Activated CD4-positive, CD25-positive, alpha-beta regulatory T cell treated with anti-CD3 and anti-CD28 coated beads, Interleukin-2, amount 50 U/mL, for 24 hours (primary cell): ENCODE results near the gene PTPRG.

Experiments used
- ATAC-seq, 2 donors: fragments of 150-1000 bp; cut with Tn5 transposase; one replicate each; pipeline ENCODE4 v1.10.0; 2021; ENCODE audit warnings: mild to moderate bottlenecking in 1 of 2, moderate library complexity in 1 of 2

The PTPRG gene

DNA sequence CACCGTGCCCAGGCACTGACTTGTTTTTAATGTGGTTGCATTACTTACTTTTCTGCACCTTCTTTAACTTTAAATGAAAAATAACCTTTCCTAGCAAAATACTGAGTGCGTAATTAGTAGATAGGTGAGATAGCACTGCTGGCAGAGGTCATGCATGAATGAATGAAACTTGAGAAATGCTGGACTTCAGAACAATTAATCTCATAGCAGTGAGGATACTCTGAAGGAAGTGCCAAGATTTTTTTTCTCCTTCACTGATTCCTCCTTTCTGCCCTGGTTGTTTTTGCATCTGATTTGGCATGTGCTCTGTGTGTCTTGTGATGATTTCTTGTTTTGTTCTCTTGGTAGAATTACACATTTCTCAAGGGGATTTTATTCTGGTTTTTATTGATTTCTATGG lies 378.9 kb downstream of the PTPRG start:
- no peak for ATAC-seq

DNA sequence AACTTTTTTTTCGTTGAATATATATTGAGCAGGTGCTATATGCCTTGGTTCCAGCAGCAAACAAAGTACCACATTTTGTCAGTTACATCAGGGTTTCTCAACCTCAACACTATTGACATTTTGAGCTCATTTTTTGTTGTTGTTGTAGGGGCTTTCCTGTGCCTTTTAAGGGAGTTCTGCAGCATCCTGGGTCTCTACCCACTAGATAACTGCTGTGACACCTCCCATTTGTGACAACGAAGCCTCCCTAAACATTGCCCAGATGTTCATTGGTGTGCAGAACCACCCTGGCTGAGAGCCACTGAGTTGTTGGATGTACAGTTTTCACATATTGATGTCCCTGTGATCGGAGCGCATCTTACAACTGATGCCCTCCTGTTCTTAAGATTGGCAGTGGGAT lies 382.6 kb downstream of the PTPRG start:
- no peak for ATAC-seq

DNA sequence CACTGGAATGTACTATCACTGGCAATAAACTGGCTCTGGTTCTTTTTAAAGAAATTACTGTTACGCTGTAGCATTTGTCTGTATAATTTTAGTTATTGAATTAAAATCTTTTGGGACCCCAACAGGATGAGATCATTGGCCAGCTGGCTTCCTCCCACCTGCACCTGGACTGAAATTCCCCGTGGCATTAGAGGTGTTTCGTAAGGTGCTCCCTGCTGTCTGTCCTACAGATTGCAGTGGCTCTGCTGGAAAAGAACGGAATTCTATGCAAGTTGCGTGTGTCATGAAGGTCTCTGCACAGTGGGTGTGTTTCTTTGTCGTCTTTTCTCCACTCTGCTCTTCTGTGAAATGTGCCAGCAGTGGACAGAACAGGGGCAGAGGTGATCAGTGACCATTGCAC lies 383.4 kb downstream of the PTPRG start:
- no peak for ATAC-seq

DNA sequence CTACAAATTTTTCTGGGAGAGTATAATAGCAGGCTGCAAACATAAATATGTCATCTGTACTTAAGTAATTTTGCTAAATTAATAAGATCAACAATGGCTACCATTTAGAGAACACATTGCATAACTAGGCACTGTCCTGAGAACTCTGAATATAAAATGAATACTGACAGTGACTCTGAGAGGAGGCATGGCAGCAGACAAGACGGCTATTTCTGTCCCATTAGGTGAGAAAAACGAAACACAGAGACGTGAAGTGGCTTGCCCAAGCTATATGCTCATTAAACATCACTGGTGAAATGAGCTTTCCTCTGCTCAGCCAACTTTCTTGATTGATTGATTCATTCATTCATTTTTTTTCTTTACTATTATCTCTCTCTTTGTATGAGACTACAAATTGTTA lies 384.3 kb downstream of the PTPRG start:
- no peak for ATAC-seq

DNA sequence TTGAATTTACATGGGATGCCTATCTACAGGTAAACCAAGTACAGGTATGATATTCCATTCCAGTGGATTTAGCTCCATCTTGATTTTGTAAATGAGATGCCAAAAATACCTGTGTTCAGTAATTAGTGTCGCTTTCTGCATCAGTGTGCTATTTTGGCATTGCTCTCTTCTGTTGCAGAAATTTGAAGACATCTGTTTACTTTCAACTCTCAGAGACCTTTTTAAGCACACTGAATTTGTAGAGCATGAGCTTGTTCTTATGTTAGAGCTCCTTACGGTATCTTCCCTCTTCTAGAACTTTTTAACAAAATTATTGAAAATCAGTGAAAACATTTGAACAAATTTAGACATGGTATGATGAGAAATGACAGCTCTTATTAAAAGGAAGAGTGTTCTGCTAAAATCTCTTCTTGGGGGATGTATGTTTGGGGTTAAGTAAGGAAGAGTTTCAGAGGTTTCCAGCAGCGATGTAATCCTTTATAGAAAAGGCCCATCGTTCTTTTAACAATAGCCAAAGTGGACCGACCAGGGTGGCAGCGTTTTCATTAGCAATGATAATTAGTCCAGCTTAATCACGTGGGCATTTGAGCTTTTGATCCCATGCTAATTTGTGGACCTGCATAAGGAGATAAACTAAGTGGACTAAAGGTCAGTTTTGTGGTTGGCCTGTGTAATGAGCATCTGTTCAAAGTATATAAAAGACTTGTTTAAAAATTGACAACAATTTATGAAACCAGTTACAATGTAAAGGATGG lies 385.4 kb downstream of the PTPRG start:
- ATAC-seq, result no peak

DNA sequence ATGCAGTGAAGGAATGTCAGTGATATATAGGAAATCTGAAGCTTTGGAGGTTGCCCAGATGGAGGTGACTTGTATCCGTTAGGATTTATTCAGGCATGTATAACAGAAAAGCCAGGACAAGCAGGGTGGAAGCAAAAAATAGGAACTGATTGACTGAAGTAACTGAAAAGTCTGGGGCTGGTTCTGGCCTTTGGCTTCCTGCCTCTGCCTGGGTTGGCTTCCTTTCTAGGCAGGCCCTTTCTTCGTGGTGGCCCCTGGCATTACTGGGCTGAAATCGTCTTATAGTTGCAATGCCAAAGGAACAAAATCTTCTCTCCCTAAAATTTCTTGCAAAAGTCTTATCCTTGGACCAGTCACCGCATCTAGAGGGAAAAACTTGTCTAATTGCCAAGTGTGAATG lies 386.1 kb downstream of the PTPRG start:
- ATAC-seq, result no peak

DNA sequence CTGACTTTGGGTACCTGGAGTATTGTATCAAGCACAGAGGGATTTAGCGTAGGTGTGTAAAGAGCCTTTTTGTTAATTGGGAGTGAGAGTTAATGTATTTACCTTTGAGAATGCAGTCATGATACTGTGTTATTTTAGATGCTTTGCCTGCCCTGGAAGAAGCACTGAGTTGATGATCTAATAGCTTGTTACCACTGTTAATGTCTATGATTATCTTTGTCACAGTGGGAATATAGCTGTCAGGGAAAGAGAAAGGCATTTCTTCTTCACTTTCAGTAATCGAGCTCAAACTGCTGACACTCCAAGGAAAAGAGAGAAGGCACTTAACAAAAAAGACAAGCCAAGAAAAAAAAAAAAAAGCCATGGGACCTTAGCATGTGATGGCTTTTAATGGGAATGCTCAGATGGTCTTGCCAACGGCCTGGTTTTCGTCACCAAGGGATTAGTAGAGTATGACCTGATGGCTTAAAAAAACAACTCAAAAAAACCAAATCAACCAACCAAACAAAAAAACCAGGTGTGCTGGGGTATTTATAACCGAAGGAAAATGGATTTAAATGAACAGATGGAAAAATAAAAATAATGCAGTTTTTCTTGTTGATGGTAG lies 387.4 kb downstream of the PTPRG start:
- ATAC-seq, result no peak

DNA sequence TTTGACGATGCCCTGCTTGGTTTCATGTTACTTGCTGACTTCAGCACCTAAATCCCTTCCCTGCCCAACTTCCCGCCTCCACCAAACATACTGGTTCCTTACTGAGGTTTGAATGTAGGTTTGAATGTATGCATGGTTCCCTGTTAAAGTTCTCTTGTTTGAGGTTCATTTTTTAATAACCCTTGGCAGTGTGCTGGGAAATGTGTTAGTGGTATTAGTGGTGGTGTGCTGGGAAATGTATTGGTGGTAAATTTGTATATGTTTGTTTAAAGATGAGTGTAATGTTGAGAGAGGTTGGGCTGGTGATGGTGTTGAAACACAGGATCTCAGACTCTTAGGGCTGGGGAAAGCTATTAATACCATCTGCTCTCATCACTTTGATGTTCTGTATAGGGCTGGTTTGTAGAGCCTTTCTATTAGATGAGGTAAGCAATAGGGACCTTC lies 392.7 kb downstream of the PTPRG start:
- no peak for ATAC-seq

DNA sequence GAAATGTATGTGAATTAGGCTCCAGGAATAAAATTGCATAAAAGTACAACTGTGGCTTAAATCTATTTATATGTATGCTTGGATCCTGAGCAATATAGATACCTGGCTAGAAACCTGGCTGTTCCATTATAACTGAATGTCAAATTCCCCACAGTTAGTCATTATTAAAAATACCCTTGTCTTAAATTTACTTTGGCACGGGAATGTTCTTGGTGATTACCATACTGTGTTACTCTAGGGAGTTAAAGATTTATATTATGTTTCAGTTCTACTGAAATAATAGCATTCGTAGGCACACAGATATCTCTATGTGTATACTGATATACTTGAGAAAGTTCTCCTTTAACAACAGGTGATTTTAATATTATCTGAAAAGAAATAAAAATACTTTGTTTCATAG lies 394.1 kb downstream of the PTPRG start:
- ATAC-seq, result no peak

DNA sequence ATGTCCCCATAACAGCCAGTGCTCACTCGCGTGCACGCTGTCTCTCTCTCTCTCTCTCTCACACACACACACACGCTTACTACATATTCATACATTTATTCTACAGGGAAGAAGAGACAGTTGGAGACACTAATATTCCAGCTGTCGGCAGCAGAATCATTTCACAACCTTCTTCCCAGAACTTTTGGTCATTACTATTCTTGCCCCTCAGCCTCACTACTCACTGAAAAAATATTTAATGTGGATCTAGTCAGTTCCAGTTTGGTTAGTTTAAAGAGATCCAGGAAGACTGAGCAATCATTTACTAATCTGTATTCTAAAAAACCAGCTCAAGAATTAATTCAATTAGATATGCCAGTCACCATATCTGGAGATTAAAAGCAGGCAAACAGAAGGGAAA lies 394.9 kb downstream of the PTPRG start:
- ATAC-seq, result no peak

DNA sequence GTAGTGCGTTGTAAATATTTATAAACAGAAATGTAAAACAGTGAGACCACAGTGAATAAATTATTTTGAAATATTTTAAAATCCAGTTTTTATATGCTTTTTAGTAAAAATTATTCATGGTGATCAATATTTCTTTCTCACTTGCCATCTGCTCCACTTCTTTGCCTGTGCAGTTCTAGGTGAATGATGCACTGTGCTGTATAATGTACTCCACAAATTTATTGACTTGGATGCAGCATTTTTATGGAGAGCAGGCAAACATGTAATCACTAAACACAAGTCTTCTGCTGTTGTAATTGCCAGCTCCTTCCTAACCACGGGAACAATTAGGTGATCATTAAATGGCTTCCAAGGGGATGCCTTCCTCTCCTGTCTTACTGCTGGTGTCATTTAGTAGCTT lies 395.9 kb downstream of the PTPRG start:
- no peak for ATAC-seq

DNA sequence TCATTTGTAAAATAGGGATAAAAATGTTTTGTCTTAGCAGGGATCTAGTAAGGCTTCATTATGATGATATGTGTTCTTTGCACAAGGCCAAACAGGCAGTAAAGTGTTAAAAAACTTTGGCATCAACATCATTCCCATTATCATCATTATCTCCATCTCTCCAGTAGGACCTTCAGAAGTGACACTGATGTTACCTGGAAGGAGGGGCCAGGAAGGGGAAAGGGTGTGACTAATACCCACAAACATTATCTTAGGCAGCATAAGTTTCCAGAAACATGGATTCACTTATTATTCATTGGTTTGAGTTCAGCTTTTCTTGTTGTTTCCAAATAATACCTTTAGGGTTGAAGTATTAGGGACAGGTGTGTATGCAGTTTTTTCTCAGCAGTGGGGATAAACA lies 399.6 kb downstream of the PTPRG start:
- no peak for ATAC-seq

DNA sequence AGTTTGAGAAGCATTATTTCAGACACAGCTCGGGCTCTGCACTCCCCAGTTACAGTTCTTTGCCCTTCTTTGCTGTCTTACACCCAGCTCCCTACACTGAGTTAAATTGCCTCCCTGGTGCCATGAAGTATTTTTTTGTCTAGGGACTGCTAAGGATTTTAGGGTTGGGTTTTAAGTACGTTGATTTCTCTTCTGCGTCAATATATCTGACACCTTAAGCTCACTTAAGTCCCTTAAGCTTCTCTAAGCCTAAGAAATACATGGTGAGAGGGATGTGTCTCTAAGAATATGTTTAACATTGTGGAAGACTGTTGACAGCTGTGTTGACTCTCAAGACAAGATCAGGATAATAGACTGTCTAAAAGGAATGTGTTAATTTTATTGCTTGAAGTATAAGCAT lies 400.5 kb downstream of the PTPRG start:
- no peak for ATAC-seq

DNA sequence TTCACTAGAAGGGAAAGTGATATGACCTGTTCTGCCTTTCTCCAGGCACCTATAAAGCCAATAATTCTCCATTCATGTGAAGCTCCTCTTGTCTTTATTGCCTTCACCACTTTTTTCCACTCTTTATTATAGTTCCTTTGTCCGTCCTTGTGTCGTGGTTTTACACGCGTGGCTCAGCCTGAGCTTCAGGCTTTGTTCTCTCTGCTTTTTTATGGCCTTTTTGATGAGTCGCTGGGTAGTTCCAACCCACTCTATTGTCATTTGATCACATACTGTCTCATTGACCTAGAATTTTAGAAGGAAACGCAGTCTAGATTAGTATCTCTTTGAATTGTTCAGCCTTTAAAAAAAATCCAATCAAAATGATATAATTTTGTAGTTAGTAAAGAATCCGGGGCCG lies 403.2 kb downstream of the PTPRG start:
- ATAC-seq, result no peak

DNA sequence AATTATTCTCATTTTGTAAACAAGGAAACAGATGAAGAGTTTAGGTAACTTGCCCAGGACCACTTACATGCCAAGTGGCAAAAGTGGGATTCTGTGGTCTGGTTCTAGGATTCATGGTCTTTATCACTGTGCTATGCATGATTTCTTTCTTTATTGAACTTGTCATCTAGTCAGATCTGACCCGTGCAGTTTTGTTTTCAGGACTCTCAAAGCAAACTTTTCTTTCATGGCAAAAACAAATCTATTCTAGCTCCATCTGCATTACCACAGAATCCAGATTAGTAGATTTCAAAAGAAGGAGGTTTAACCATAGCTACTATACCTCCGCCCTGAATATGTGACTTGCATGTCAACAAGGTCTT lies 404.4 kb downstream of the PTPRG start:
- no peak for ATAC-seq

DNA sequence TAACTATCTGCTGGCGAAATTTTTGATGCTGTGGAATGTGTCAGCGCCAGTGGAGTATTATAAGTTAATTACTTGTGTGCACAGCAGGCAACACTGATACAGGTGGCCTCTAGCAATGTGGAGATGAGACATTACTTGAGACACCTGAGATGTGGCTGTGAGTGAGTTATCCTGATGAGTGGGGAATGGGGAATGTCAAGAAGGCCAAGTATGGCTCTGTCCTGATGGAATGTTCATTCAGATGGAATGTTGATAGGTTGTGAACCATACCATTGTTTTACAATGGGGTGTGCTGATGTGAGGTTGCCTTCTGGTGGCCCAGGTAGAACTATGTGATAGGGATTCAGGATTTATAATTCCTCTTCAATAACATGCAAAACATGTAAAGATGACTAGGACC lies 404.8 kb downstream of the PTPRG start:
- ATAC-seq, result no peak

DNA sequence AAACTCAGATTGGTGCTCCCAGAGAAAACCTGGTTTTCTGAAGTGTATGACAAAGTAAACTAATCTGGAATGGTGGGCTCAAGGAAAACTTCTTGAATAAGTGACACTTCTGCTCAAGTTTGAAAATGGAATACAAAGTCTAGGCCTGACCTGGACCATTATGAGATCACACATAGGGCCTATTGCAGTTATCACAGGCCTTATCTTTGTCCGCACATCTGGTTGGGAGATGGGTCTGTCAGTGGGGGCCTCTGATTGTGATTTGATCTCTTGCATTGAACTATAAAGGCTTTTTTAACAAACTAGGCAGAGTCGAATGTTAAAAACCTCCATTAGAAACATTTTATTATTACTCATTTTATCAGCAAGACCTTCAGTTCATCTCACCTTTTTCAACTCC lies 405.6 kb downstream of the PTPRG start:
- ATAC-seq, result no peak

DNA sequence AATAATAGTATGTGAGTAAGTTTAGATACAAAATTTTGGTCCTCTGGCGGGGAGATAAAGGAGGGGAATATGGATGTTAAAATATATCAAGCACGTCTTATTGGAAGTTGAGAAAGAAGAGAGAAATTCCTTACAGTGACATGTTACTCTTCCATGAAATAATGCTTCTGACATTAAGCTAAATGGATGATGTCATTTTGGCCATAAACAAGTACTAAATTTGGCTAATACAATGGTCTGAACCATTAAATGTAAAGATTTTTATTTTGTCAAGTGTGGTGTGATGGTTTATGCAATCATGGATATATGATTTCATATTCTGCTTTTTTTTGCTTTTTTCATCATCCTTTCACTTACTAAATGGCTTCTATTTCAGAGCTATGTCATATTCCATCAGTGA lies 406.6 kb downstream of the PTPRG start:
- ATAC-seq, result no peak

DNA sequence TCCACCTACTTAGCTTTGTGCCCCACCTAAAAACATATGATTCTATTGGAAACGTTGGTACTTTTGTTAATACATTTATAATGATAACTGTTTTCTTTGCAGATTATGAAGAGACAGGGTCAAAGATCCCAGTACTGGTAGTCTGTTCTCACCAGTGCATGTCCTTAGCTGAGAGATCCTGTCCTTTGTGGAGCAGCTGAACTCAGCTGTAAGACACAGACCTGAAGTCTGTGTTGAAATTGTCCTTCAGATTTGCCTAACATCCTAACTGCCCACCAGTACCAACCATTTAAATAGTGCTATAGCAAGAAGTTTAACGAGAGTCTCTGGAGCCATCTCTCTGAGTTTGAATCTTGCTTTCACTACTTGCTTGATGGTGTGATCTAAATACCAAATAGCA lies 413.3 kb downstream of the PTPRG start:
- ATAC-seq, result no peak

DNA sequence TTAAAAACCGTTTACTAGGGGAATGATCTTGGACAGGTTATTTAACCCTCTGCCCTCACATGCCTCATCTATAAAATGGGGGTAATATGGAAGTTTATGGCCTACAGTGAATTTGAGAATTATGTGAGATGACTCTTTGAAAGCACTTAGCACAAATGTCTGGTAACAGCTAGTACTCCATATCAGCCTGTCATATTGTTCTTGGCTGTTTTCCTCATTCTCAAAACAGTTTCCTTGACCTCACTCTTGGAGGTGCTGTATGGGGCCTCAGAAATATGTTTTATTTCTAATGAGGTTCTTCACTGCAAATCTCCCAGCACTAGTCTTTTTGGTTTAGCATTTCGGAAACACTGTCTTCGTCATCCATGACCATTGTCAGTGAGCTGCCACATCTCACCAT lies 413.8 kb downstream of the PTPRG start:
- no peak for ATAC-seq

DNA sequence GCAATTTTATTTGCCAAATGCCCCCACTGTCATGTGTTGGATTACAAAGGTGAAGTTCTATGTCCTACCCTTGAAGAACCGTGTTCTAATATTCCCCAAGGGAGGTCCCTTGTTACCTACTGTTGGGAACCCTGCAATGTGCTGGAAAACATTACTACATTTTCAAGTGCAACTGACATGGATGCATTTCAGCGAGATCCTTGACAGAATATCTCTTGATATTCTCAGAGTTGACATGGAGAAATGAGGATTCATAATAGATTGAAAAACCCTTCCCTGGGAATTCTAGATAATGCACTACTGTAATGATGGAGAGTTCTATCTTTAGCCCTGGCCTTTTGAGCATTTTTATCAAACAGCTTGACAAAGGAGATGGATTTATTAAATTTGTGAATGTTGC lies 414.6 kb downstream of the PTPRG start:
- no peak for ATAC-seq

DNA sequence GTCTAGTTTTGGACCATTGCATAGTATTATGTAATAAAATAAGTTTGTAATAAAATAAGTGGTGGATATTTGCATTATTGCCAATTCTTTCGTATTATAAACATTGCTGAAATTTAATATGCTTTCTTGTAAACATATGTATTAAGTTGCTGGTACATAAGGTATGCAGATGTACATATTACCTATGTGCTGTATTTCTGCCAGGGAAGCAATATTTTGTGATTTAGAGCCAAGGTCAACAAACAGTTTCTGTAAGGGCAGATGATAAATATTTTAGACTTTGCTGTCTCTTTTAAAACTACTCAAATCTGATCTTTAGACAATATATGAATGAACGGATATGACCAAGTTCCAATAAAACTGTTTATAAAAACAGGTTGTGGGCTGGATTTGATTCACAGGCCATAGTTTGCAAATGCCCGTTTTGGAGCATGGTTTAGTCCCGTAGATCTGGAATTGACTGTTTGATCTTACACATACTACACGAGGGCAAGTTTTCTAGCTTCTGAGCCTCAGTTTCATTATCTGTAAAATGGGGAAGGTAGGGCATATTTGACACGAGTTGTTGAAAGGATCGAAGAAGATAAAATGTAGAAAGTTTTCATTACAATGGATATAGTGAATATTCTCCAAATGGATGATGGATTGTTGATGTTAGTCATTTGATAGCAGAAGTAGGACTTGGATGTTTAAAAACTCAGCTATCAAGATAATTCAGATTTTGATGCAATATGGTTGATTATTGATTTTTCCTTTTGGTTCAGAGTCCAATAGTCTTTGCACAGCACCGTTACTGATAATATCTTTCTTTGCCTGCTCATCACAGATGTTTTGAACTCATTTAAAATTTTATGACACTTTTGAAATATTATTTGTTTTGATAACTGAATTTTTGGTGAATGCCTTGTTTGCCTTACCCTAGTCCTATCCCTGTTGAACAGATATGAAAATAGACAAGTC lies 417.4 kb downstream of the PTPRG start:
- ATAC-seq, result no peak

DNA sequence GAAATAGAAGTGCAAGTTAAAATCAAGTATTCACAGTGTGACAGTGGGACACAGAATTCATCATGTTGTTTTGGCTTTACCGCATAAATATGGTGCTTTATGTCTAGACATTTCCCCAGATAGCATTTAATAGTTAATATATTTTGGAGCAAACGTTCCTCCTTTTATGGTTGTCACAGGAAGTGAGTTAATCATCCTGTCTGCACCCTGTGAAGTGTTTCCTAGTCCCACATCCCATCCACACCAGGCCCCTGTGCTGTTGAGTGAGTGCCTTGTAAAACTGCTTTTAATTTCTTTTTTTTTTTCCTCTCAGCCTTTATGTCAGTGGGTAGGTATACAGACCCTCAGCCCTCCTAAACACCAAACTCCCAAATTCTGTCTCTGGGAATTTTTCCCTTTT lies 418.3 kb downstream of the PTPRG start:
- ATAC-seq, result no peak

DNA sequence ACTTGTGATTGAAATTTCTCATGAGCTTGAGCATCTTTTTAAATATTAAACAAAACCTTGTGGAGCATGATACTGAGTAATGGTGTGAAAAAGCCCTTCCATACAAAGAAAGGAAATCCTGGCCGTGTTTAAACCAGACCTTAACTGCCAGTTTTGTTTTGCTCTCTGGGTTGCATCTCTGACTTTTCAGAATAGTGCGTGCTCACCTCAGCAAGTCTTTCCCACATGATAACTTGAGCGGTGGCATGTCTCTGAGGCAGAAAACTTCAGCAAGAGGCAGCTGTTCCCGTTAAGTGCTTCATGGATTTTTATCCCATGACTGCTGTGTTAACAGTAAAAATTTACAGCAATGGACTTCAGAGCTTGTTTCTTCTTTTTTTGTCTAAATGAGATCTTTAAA lies 418.7 kb downstream of the PTPRG start:
- ATAC-seq, result no peak
